ENCODE results near the gene RABGAP1L. TPM values are rescaled to one million over a fixed set of nuclear protein-coding genes. Genes with fewer than 3 reads are reported as not detected.

The RABGAP1L gene
- polyA plus RNA-seq, 3 donors: 35.2 to 75.3 (median 63.3) TPM

DNA sequence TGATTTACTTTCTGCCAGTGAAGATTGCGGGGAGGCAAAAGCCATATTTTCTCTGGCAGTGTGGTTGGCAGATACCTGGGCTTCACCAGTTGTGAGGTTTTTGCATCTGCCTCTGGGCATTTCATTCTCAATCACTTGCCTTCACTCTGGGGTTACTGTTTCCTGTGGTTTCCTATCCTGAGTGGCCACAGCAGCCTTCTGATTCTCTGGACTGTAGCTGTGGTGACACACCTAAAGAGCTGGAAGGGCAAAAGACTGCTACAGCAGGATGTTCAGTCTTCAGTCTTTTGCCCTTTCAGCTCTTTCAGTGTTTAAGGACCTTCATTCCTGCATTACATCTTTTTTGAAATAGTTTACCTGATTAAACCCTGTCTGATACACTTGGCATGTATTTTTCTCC, 237.9 kb downstream of the RABGAP1L start:
- no peak overlapping the region for H3K27ac Mint-ChIP-seq
- no peak for DNase-seq
- H4K20me1 ChIP-seq (ENCODE audit: insufficient read depth, low read length): no peaks in the 10 kb centered on the region
- H3K79me2 ChIP-seq (ENCODE audit: insufficient read depth, low read length): no peaks in the 10 kb centered on the region
- WGBS (ENCODE audit: insufficient coverage): no CpG with 5 or more reads among the region's 1 CpG
- no peaks in the 10 kb centered on the region for H3K27me3 Mint-ChIP-seq (ENCODE audit: low read depth in 3 of 3)
- peaks cover 5 to 31% of the 10 kb centered on the region in 2 donors for H3K36me3 Mint-ChIP-seq
- H3K4me3 Mint-ChIP-seq: no peak overlapping the region
- H2AFZ ChIP-seq (ENCODE audit: insufficient read depth, low read depth, low read length, poor library complexity, severe bottlenecking): no peak overlapping the region
- intact Hi-C loops (cut with micrococcal nuclease): no loop called here
- peaks cover 2 to 16% (median 4%) of the 10 kb centered on the region in 7 donors for H3K9me3 Mint-ChIP-seq
- H3K4me1 ChIP-seq (ENCODE audit: control insufficient read depth in 1 of 2, insufficient read depth in 2 of 2, low read length in 2 of 2): no peaks in the 10 kb centered on the region
- H3K9me3 ChIP-seq (replicated peaks in 1 of 2; ENCODE audit: control insufficient read depth in 1 of 2, insufficient read depth in 1 of 2, low read length in 2 of 2): no peaks in the 10 kb centered on the region
- peaks cover 0 to 30% of the 10 kb centered on the region in 2 donors for H3K36me3 ChIP-seq (replicated peaks in 1 of 2; ENCODE audit: control insufficient read depth in 1 of 2, insufficient read depth in 2 of 2, low read length in 2 of 2)
- H3K27me3 ChIP-seq (ENCODE audit: control insufficient read depth in 2 of 2, insufficient read depth in 2 of 2, low read length in 2 of 2): no peaks in the 10 kb centered on the region
- H3K4me2 ChIP-seq (replicated peaks; ENCODE audit: extremely low read depth, low read length, poor library complexity, severe bottlenecking): no peak overlapping the region
- no peak overlapping the region for H3K27ac ChIP-seq (ENCODE audit: low read depth in 1 of 2, low read length in 2 of 2)
- no peaks in the 10 kb centered on the region for H3K4me1 Mint-ChIP-seq
- H3K4me3 ChIP-seq (replicated peaks in 1 of 3; ENCODE audit: low read depth in 2 of 3, low read length in 3 of 3): no peak overlapping the region
- H3K9ac ChIP-seq (ENCODE audit: insufficient read depth, low read length, poor library complexity, severe bottlenecking): no peak overlapping the region
- TF ChIP-seq, protein P1, sequence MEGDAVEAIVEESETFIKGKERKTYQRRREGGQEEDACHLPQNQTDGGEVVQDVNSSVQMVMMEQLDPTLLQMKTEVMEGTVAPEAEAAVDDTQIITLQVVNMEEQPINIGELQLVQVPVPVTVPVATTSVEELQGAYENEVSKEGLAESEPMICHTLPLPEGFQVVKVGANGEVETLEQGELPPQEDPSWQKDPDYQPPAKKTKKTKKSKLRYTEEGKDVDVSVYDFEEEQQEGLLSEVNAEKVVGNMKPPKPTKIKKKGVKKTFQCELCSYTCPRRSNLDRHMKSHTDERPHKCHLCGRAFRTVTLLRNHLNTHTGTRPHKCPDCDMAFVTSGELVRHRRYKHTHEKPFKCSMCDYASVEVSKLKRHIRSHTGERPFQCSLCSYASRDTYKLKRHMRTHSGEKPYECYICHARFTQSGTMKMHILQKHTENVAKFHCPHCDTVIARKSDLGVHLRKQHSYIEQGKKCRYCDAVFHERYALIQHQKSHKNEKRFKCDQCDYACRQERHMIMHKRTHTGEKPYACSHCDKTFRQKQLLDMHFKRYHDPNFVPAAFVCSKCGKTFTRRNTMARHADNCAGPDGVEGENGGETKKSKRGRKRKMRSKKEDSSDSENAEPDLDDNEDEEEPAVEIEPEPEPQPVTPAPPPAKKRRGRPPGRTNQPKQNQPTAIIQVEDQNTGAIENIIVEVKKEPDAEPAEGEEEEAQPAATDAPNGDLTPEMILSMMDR (IDR thresholded peaks at IDR 0.05): no peak

DNA sequence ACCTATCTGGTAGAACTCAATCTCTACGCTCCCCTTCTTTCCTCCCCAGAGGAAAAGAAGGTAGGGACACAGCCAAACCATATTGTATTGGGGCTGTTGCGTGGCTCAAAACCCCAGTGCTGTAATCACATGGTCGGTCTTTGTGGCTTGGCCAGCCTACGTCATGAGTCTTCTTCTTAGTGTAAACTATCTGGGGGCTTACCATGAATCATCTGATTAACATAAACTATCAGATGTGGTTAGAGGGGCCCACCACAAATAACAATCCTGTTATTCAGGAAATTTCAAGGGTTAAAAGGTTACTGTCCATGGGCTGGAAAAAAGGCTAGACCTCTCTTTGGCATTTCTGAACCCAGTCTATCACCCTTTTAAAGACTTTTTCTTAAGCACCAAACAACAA, 238.9 kb downstream of the RABGAP1L start:
- Mint-ChIP-seq H3K27ac (no peak overlapping the region), H3K4me1 (no peaks in the 10 kb centered on the region), H3K9me3 (peaks cover 0 to 16% (median 4%) of the 10 kb centered on the region in 7 donors), H3K27me3 (ENCODE audit: low read depth in 3 of 3) (no peaks in the 10 kb centered on the region), H3K36me3 (peaks cover 5 to 31% of the 10 kb centered on the region in 2 donors), H3K4me3 (no peak overlapping the region)
- Histone ChIP-seq H3K9me3 (replicated peaks in 1 of 2; ENCODE audit: control insufficient read depth in 1 of 2, insufficient read depth in 1 of 2, low read length in 2 of 2) (no peaks in the 10 kb centered on the region), H4K20me1 (ENCODE audit: insufficient read depth, low read length) (no peaks in the 10 kb centered on the region), H3K4me1 (ENCODE audit: control insufficient read depth in 1 of 2, insufficient read depth in 2 of 2, low read length in 2 of 2) (no peaks in the 10 kb centered on the region), H3K27ac (ENCODE audit: low read depth in 1 of 2, low read length in 2 of 2) (no peak overlapping the region), H3K79me2 (ENCODE audit: insufficient read depth, low read length) (no peaks in the 10 kb centered on the region), H3K36me3 (replicated peaks in 1 of 2; ENCODE audit: control insufficient read depth in 1 of 2, insufficient read depth in 2 of 2, low read length in 2 of 2) (peaks cover 0 to 30% of the 10 kb centered on the region in 2 donors), H3K9ac (ENCODE audit: insufficient read depth, low read length, poor library complexity, severe bottlenecking) (no peak overlapping the region), H3K4me2 (replicated peaks; ENCODE audit: extremely low read depth, low read length, poor library complexity, severe bottlenecking) (no peak overlapping the region), H3K4me3 (replicated peaks in 1 of 3; ENCODE audit: low read depth in 2 of 3, low read length in 3 of 3) (no peak overlapping the region), H2AFZ (ENCODE audit: insufficient read depth, low read depth, low read length, poor library complexity, severe bottlenecking) (no peak overlapping the region), H3K27me3 (ENCODE audit: control insufficient read depth in 2 of 2, insufficient read depth in 2 of 2, low read length in 2 of 2) (no peaks in the 10 kb centered on the region)
- TF ChIP-seq, protein P1 (IDR thresholded peaks at IDR 0.05): no peak
- WGBS (ENCODE audit: insufficient coverage): 100% methylated on average over 1 of the region's 4 CpGs
- intact Hi-C loops (cut with micrococcal nuclease): no loop called here
- DNase-seq: no peak

Data from CD14-positive monocyte (primary cell).